ENCODE results near the gene FBP1.

The FBP1 gene

DNA sequence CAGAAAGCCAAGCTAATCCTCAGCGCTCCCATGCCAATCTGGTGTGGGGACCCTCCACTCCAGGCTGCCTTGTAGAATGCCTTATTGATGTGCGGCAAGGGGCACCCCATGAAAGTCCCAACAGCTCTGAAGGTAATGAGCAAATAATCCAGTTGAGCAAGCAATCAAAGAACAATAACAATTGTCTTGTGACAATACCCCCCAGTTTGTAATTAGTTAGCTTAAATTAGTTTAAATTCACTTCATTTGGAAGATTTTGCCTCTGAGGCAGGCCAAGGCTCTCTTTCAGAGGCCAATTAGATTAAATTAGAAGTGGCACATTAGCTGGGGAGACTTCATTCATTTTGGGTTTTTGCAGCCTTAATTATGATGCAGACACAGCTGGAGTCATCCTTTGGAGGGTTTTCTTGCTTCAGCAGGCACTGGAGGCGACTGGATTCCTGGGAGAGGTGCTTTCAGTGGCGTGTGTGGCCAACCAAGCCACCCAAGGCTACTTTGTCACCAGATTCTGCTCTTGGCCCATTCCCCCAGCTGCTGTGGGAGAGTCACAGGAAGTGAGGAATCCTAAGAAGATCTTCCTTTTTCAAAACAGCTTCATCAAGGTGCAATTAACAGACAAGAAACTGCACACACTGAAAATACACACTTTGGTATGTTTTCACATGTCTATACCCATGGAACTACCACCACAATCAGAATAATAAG lies 17.9 kb upstream of the FBP1 start:
- in situ Hi-C loops (cut with MboI; ENCODE audit: low sequenced_read_pairs): no loop called here

DNA sequence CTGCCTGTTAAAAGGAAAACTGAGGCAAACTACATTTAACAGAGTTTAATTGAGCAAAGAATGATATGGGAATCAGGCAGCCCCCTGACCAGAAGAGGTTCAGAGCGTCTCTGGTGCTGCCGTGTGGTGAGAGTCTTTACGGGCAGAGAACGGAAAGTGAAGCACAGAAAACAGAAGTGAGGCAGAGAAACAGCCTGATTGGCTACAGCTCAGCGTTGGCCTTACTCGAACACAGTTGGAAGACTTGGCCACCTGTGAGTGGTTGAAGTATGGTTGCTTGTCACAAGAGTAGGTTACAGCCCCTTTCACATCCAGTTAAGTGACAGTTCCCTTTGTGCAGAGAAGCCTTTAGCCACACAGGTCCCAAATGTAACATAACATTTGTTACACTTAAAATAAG lies 16.9 kb upstream of the FBP1 start:
- in situ Hi-C loops (cut with MboI; ENCODE audit: low sequenced_read_pairs): no loop called here

GRCh38 chr9:94655739-94656138 lies 16.4 kb upstream of the FBP1 start:
- in situ Hi-C loops (cut with MboI; ENCODE audit: low sequenced_read_pairs): no loop called here

GRCh38 chr9:94654165-94654894 lies 15.0 kb upstream of the FBP1 start:
- in situ Hi-C loops (cut with MboI; ENCODE audit: low sequenced_read_pairs): no loop called here

GRCh38 chr9:94650949-94651348 lies 11.6 kb upstream of the FBP1 start:
- in situ Hi-C loops (cut with MboI; ENCODE audit: low sequenced_read_pairs): no loop called here

- in situ Hi-C loops (cut with MboI; ENCODE audit: low sequenced_read_pairs): no loop called here
Observed at GRCh38 chr9:94649100-94649819, 9.9 kb upstream of the FBP1 start.

- in situ Hi-C loops (cut with MboI; ENCODE audit: low sequenced_read_pairs): no loop called here
Observed at GRCh38 chr9:94648185-94648584, 8.9 kb upstream of the FBP1 start.

- in situ Hi-C loops (cut with MboI; ENCODE audit: low sequenced_read_pairs): no loop called here
Observed at GRCh38 chr9:94645901-94646300, 6.6 kb upstream of the FBP1 start.

DNA sequence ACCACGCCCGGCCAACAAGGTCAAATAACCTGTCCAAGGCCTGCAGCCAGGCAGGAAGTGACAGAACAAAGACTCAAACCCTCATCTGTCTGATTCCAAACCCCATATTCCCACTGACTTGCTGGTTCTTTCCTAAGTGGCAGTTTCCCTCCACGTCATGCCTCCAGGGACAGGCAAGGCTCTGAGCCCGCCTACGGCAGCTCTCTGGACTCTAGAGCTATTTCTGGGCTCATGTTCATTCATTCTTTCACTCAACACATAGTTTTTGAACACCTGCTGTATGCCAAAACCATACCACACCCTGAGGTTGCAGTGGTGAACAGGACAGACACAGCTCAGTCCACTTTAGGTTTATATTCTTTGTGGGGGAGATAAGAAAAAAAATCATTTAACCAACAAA lies 5.2 kb upstream of the FBP1 start:
- in situ Hi-C loops (cut with MboI; ENCODE audit: low sequenced_read_pairs): no loop called here

GRCh38 chr9:94643741-94644140 lies 4.4 kb upstream of the FBP1 start:
- in situ Hi-C loops (cut with MboI; ENCODE audit: low sequenced_read_pairs): no loop called here

- in situ Hi-C loops (cut with MboI; ENCODE audit: low sequenced_read_pairs): no loop called here
Observed at GRCh38 chr9:94643176-94643575, 3.9 kb upstream of the FBP1 start.

DNA sequence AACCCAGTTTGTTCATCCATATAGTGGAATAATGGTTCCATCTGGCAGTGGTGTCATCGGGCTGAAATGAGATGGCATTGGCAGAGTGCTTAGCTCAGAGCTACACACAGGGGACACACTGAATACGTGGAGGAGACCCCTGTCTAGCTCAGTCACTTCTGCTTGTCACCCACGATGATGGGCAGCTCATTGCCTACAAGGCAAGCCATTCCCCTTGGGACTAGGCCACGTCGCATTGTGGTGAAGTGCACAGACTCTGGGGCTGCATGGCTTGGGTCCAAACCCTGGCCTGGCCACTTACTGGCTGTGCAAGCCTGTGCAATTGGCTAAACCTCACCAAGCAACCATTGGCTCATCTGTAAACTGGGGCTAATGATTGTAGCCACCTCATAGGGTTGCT lies 3.2 kb upstream of the FBP1 start:
- in situ Hi-C loops (cut with MboI; ENCODE audit: low sequenced_read_pairs): no loop called here

DNA sequence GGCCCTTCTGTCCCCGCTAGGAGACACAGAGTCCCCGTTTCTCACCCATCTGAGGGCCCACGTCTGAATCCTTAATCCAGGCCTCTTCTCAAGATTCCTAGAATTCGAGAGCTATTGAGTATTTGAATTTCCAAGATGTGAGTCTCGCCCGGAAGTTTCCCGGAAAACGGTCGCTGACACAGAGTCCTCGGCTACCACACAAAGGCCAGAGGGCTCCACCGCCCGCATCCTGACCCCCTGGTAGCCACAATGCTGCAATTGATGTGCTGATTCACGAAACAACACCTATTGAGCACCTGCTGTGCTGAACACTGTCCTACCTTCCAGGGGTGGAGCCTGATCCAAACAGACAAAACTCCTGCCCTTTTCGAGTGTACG lies 670 bp upstream of the FBP1 start:
- in situ Hi-C loops (cut with MboI; ENCODE audit: low sequenced_read_pairs): no loop called here

GRCh38 chr9:94638335-94639060 lies 820 bp downstream of the FBP1 start:
- in situ Hi-C loops (cut with MboI; ENCODE audit: low sequenced_read_pairs): no loop called here

DNA sequence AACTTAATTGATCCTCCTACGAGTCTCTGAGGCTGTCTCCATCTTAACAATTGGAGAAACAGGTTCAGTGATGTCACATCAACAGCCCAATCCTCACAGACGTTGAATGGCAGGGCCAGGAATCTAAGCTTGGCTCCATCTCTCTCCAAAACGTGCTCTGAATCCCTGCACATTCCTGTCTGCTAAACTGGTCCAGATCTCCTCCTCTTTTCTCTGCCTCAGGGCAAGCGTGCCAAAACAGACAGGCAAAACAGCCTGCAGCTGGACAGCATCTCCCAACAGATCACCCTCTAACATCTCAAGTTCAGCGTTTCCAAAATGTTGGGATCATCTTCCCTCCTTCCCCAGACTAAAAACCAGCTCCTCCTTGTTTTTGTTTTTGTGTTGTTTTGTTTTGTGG lies 6.6 kb downstream of the FBP1 start:
- in situ Hi-C loops (cut with MboI; ENCODE audit: low sequenced_read_pairs): no loop called here

DNA sequence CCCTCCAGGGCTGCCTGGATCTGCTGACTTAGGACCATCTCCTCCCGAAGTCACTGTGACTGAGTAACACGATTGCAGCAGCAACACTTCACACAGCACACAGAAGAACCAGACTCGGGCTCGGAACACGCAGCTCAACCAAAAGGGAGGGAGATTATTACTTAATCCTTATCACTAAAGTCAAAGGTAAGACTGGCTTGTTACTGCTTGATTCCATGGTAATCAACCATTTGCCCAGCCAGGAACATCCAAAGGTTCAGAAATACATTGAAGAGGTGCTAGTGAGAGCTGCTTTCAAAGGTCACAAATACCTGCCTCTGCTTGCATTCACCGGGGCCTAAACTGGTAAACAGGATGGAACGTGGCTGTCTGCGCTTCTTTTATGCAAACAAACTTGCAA lies 7.7 kb downstream of the FBP1 start:
- in situ Hi-C loops (cut with MboI; ENCODE audit: low sequenced_read_pairs): no loop called here

GRCh38 chr9:94630833-94631232 lies 8.5 kb downstream of the FBP1 start:
- in situ Hi-C loops (cut with MboI; ENCODE audit: low sequenced_read_pairs): no loop called here

GRCh38 chr9:94630281-94630680 lies 9.0 kb downstream of the FBP1 start:
- in situ Hi-C loops (cut with MboI; ENCODE audit: low sequenced_read_pairs): no loop called here

DNA sequence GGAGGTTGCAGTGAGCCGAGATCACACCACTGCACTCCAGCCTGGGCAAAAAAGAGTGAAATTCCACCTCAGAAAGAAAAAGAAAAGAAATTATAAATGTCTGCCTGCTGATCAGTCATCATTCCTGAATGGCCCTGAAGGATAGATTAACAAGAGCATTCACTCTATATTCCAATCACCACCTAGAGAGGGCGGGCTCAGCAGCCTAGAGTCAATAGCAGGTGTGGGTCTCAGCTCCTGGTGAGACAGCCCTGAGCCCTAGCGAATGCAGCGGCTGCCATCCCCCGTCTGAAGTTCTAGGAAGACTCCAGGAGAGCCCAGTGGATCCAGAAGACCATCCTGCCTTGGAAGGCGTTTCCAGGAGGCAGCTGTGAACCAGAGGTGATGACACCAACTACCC lies 12.0 kb downstream of the FBP1 start:
- in situ Hi-C loops (cut with MboI; ENCODE audit: low sequenced_read_pairs): no loop called here

GRCh38 chr9:94625835-94626234 lies 13.5 kb downstream of the FBP1 start:
- in situ Hi-C loops (cut with MboI; ENCODE audit: low sequenced_read_pairs): no loop called here

DNA sequence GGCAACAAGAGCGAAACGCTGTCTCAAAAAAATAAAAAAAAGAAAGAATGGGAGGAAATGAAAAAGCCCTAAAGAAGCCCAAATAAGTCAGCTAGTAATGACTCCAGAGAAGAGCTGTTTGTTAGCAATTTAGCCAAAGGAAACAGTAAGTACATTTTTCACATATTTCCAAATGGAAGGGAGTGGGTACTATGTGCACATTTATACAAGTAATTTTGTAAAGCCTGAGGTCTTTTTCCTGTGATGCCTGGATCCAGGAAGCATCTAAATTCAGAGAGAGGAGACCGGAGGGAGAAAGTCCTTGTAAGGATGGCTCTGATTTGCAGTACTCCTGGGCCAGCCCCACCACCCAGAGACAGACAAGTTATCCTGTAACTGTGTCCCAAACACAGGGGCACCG lies 14.7 kb downstream of the FBP1 start:
- in situ Hi-C loops (cut with MboI; ENCODE audit: low sequenced_read_pairs): no loop called here

All from hTERT RPE-1 (cell line).